ENCODE results near the gene CRTC1. TPM values are rescaled to one million over a fixed set of nuclear protein-coding genes. Genes with fewer than 3 reads are reported as not detected.

The CRTC1 gene
- total and polyA plus RNA-seq, 2 of the 13 experiments (the other 11 are each of a cell fraction or from before 2014, with no cell fraction given), result 2.0 to 2.7 TPM

DNA sequence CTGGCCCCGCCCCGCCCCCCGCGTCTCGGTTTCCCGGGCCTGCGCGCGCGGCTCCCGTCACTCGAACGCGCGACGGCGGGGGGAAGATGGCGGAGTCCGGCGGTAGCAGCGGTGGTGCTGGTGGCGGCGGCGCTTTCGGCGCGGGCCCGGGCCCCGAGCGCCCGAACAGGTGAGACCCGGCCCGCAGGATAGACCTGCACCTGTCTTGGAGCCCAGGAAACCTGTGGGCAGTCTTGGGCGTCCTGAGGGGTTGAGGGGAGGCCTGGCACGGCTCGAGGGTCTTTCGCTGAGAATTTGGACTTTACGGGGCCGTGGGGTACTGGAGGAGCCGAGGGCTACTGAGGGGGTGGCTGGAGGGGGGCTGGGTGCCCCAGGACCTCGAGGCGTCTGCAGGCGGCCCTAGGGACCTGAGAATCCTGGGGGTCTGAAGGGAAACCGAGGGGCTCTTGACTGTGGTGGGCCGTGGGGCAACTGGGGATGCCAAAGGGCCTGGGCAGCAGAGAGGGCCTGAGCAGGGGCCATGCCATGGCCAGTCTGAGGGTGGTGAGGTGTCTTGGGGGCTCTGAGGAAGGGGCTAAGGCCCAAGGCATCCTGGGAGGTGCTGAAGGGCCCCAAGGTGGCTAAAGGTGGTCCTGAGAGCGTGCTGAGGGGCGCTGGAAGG lies 46.4 kb upstream of the CRTC1 start, which contains the start of gene KLHL26 (continued):
- TF ChIP-seq HOXA3 (CRISPR knock-in tag; IDR thresholded peaks at IDR 0.05), result peak; percentile 59; the same call in 1 of the 2 replicates
- TF ChIP-seq RBFOX2 (IDR thresholded peaks at IDR 0.05; ENCODE audit: low read depth, low read length), result peak; percentile 74
- no peak for TF ChIP-seq ZNF589 (CRISPR knock-in tag; conservative IDR thresholded peaks at IDR 0.05)
- peak; percentile 60; the same call in 1 of the 2 replicates for TF ChIP-seq ZNF605 (CRISPR knock-in tag; IDR thresholded peaks at IDR 0.05)
- TF ChIP-seq ZNF816 (CRISPR knock-in tag; IDR thresholded peaks at IDR 0.05; ENCODE audit: borderline replicate concordance), result no peak
- TF ChIP-seq TEAD3 (CRISPR knock-in tag; optimal IDR thresholded peaks at IDR 0.05; ENCODE audit: borderline replicate concordance), result no peak
- no peak for TF ChIP-seq ZNF484 (CRISPR knock-in tag; IDR thresholded peaks at IDR 0.05; ENCODE audit: borderline replicate concordance, low read depth)
- no peak for TF ChIP-seq ZKSCAN5 (CRISPR knock-in tag; IDR thresholded peaks at IDR 0.05)
- TF ChIP-seq HNRNPLL (IDR thresholded peaks at IDR 0.05; ENCODE audit: low read depth, low read length, poor library complexity, severe bottlenecking), result peak; percentile 6
- 0 out of 2 replicates have a peak, but pooled peaks have one; percentile 52 for TF ChIP-seq ZNF563 (CRISPR knock-in tag; IDR thresholded peaks at IDR 0.05)
- TF ChIP-seq CEBPG (CRISPR knock-in tag; IDR thresholded peaks at IDR 0.05), result no peak
- no peak for TF ChIP-seq ZNF280B (CRISPR knock-in tag; IDR thresholded peaks at IDR 0.05; ENCODE audit: borderline replicate concordance)
- TF ChIP-seq POLR2AphosphoS5 (IDR thresholded peaks at IDR 0.05; ENCODE audit: low read depth, low read length), result peak; percentile 45; the same call in 1 of the 2 replicates
- TF ChIP-seq TCF7 (IDR thresholded peaks at IDR 0.05; ENCODE audit: low read depth), result no peak
- peak; percentile 39 for TF ChIP-seq RBM39 (IDR thresholded peaks at IDR 0.05; ENCODE audit: low read depth, low read length, poor library complexity, severe bottlenecking)
- no peak for TF ChIP-seq MYC (CRISPR knock-in tag; IDR thresholded peaks at IDR 0.05; ENCODE audit: borderline replicate concordance)
- TF ChIP-seq YEATS4 (CRISPR knock-in tag; IDR thresholded peaks at IDR 0.05; ENCODE audit: borderline replicate concordance), result peak; percentile 60; the same call in 1 of the 2 replicates
- no peak for TF ChIP-seq NFIB (CRISPR knock-in tag; IDR thresholded peaks at IDR 0.05; ENCODE audit: borderline replicate concordance)
- no peak for TF ChIP-seq TCF12 (IDR thresholded peaks at IDR 0.05)
- no peak for TF ChIP-seq TCF12 (CRISPR knock-in tag; IDR thresholded peaks at IDR 0.05)
- peak; percentile 40 to 70; a peak in 3 of 4 replicates for TF ChIP-seq POLR2A (IDR thresholded peaks at IDR 0.05; ENCODE audit: insufficient read depth in 1 of 2, low read depth in 2 of 2, low read length in 2 of 2)
- 0 out of 2 replicates have a peak, but pooled peaks have one; percentile 40 for TF ChIP-seq ZNF446 (CRISPR knock-in tag; IDR thresholded peaks at IDR 0.05)
- no peak for TF ChIP-seq RORA (CRISPR knock-in tag; IDR thresholded peaks at IDR 0.05)
- TF ChIP-seq ZFX (CRISPR knock-in tag; IDR thresholded peaks at IDR 0.05; ENCODE audit: low read depth), result peak; percentile 73
- no peak for TF ChIP-seq ZFP37 (CRISPR knock-in tag; IDR thresholded peaks at IDR 0.05; ENCODE audit: borderline replicate concordance)
- TF ChIP-seq, protein P1, sequence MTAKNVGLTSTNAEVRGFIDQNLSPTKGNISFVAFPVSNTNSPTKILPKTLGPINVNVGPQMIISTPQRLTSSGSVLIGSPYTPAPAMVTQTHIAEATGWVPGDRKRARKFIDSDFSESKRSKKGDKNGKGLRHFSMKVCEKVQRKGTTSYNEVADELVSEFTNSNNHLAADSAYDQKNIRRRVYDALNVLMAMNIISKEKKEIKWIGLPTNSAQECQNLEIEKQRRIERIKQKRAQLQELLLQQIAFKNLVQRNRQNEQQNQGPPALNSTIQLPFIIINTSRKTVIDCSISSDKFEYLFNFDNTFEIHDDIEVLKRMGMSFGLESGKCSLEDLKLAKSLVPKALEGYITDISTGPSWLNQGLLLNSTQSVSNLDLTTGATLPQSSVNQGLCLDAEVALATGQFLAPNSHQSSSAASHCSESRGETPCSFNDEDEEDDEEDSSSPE (CRISPR knock-in tag; IDR thresholded peaks at IDR 0.05), result peak; percentile 49; the same call in 1 of the 2 replicates
- 0 out of 2 replicates have a peak, but pooled peaks have one; percentile 57 for TF ChIP-seq KDM5A (IDR thresholded peaks at IDR 0.05; ENCODE audit: borderline replicate concordance, low read length)
- 0 out of 2 replicates have a peak, but pooled peaks have one; percentile 11 for TF ChIP-seq ZNF768 (CRISPR knock-in tag; IDR thresholded peaks at IDR 0.05)
- TF ChIP-seq KDM3A (CRISPR knock-in tag; IDR thresholded peaks at IDR 0.05; ENCODE audit: low read depth), result no peak
- TF ChIP-seq ASH2L (IDR thresholded peaks at IDR 0.05; ENCODE audit: insufficient read length, low read depth, low read length), result peak; percentile 55
- TF ChIP-seq RELA (CRISPR knock-in tag; IDR thresholded peaks at IDR 0.05), result no peak

All from HepG2 (cell line).